GM21576 (cell line): ENCODE results near the gene CTIF.

Experiments
- ATAC-seq: cut with Tn5 transposase; IDR thresholded peaks from one replicate; pipeline ENCODE4 v1.9.1; 2021; ENCODE audit warnings: mild to moderate bottlenecking, moderate library complexity; ENCODE audit not compliant: unreplicated experiment

Gene CTIF

DNA sequence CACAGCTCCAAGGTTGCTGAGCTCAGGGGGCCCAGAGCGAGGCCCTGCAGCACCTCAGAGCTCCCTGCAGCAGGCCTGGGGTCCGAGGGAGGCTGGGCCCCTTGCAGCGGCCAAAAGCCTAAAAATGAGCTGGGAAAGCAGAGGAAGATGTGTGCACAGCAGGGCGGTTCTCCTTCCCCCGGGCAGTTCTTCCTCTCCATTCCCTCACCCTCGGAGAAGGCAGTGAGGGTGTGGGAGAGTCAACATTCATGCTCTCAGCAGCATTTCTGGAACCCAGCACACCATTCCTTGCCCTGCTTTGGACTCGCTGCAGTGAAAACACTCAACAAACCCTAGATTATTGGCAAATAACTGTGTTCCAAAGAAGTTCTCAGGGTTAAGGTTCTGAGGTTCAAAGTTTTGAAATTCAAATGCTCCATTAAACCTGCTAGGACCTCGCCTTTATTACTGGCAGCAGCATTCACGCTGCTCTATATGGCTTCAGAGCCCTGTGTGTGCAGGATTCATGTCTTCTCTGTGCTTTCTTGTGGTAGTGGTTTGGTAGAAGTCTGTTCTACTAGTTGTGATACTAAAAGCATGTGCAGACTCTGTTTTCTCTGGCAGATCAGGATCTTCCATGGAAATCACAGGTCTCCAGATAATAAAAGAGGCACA, 79.1 kb downstream of the CTIF start:
- no peak for ATAC-seq

DNA sequence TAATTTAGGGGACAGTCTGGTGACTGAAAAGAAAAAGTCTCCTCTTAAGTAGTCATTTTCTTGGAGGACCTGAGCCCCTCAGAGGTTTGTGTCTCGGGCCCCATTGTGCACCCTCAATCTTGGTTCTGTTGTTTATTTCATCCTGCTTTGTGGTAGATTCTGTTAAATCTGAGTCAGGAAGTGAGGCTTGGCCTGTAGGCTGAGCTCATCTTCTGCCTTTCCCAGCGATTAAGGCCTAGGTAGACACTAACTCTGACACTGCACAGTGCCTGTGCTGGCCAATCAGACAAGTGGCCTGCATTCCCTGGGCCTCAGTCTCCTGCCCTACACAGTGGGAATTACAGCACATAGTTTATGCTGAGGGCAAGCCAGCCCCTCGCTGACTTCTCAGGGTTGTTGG, 80.2 kb downstream of the CTIF start:
- no peak for ATAC-seq

DNA sequence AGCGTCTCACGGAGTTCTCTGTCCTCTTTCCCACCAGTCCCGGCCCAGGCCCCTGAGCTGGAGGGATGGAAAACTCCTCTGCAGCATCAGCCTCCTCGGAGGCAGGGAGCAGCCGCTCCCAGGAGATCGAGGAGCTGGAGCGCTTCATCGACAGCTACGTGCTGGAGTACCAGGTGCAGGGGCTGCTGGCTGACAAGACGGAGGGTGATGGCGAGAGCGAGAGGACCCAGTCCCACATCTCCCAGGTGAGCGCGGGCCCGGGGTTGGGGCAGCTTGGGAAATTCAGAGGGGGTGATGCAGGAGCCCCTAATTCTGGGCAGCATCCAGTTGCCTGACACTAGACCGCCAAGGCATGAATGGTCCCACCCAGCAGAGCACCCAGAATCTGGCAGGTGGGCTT, 80.7 kb downstream of the CTIF start:
- no peak for ATAC-seq

DNA sequence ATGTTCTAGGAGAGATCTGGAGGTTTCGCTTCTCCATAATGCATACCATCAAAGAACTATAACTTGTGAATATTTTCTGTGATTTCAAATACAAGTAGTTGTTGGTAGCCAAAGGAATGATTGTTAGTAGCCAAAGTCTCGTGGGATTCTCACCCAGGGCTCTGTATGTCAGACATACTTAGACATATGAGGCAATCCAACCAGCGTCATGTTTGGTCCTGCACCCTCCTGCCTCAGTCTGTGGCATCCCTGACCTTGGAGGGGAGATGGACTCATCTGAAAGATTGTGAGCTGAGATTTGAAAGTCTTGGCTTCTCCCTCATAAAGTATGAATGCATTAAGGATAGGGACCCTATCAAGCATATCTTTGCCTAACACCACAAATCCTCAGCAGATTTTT, 81.2 kb downstream of the CTIF start:
- no peak for ATAC-seq

DNA sequence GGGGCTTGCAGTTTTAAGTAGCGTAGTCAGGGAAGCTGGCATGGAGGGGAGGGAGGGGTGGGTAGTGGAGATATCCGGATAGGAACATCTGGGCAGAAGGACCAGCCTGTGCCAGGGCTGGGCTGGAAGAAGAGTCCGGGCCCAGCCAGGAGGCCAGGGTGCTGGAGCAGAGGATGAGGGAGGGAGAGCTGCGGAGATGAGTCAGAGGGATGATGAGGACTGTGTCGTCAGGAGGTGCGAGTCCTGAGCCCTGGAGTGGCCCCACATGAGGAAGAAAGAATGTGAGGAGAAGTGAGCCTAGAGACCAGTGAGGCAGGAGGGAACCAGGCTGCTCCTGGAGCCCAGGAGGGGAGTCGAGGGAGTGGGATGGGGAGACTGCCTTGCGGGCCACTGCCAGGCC, 82.4 kb downstream of the CTIF start:
- no peak for ATAC-seq

DNA sequence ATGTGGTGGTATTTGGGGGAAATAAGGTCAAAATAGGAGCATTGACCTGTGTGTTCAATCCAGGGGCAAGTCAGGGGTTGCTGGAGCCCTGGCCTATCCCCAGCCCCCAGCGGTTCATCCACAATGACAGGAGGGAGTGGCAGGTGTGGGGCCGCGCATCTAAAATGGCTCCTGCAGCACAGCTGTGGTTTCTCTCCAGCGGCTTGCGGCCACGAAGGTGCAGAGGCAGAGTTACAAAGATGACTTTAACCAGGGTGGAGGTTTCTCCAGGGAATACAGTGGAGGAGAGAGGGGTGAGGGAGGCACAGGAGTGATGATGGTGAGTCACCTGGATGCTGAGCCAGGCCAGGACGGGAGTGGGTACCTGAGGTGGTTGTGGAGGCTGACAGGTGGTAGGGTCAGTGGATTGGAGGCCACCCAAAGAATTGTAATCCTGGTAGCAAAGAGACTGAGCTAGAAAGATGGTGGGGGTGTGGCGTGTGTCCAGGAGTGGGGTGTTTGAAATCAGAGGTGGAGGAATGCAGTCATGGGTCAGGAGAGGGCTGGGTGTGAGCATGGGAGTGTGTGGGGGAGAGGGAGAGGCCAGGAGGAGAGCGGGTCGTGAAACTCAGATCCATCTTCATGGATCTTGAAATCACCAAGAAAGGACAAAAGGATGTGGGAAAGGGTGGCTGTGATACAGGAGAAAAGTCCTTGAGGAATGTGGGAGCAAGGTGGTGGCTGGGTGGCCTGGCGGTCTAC, 83.2 kb downstream of the CTIF start:
- no peak for ATAC-seq

DNA sequence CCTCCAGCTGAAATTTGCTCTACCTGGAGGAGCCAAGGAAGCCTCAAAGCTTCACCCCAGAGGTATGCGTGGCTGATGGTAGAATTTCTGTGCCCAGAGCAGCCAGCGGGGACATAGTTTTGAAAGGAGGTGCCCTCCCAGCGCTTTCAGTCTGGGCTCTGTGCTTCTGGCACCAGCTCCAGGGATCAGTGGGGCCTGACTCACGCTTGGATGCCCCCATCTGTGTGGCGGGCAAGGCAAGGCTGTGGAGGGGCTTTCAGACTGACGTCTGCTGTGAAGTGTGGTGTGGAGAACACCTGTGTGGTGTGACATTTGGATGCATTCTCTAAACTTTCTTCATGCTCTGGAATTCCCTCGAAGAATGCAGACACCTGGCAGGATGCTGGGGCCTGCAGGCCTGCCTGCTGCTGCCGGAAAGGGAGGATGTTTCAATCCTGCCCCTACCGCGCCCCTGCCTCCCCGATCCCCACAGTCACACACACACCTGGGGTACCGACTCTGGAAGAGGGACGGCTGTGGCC, 84.1 kb downstream of the CTIF start:
- no peak for ATAC-seq

DNA sequence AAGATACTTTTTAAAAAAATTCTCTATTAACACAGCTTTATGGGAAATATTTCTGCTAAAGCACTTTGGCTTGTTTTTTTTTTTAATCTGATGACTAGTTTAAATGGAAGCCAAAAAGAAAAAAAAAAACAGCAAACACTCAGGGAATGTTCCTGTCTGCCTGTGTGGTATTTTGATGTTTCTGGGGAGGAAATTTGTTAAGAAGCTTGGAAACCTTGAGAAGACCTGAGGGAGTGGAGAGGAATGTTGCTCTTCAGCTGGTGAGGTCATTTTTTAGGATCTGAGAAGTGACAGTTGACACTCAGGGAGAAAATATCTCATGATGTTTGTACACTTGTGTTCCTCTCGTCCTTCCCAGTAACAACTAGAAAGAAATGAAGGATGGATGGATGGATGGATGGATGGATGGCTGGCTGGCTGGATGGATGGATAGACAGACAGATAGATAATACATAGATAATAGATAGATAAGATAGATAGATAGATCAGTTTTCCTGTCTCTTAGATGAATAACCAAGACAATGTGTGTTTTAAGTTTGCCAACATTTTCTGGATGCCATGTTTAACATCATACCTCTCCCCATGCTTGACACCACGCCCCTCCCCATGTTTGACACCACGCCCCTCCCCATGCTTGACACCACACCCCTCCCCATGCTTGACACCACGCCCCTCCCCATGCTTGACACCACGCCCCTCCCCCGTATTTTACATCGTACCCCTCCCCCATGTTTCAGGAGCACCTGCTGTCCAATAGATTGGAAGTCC, 84.8 kb downstream of the CTIF start:
- ATAC-seq: no peak

DNA sequence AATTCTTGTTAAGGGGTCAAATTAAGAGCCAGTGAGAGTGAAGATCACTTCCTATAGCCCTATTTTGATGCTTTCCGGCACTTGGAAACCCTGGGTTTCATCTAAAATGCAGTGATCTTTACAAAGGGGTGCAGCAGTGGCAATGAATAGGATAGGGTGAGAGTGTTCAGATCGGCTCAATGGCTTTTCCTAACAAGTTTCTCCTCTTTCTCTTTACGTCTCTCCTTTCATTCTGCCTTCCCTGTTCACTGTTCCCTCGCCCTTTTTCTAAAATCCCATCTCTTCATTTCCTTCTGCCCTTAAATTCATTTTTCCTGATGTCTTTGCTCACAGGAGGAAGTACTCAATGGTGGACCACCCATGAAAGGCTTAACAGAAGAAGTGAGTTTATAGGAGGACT, 86.0 kb downstream of the CTIF start:
- no peak for ATAC-seq

DNA sequence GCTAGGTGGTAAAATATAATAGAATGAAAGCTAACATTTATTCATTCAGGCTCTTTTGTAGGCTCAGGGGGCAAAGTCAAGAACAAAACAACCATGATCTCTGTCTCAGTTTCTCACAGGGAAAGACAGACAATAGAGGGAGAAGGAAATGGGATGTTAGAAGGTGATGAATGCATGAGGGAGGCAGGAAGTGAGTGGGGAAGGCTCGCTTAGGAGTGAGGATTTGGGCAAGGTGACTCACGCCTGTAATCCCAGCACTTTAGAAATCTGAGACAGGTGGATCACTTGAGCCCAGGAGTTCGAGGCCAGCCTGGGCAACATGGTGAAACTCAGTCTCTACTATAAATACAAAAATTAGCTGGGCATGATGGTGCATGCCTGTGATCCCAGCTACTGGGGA, 88.4 kb downstream of the CTIF start:
- no peak for ATAC-seq

DNA sequence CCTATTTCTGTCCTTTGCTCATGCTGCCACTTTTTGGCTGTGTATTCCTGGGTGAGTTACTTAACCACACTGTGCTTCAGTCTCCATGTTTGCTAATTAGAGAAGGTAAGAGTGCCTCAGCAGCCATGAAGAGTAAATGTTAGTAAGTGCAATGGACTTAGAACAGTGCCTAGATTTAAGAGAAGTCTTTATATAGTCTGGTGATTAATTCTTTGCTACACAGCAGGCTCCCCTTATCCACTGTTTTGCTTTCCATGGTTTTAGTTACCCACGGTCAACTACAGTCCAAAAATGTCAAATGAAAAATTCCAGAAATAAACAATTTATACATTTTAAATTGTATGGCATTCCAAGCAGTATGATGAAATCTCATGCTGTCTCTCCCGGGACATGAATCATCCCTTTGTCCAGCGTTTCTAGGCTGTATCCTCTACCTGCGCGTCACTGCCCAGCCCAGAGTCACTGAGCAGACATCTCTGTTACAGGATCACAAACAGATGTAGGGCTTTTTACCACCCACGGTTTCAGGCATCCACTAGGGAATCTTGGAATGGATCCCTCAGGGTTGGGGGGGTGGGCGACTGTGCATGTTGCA, 91.0 kb downstream of the CTIF start:
- no peak for ATAC-seq

DNA sequence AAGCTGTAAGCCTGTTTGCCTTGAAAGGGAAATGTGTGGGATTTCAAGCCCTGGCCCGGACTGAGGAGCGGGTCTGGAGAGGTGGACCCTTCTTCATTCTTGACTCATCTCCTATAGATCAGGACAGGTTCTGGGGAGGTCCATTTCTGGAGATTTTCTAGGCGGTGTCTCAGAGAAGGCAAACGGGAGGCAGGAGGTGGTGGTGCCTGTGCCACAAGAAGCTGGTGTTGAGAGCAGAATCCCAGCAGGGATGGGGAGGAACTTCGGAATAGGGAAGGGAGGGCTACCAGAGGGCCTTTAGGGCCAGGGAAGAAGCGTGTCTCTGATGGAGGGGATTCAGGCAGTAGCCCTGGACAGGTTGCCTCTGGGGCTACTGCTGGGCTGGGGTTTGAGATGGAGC, 93.0 kb downstream of the CTIF start:
- ATAC-seq: no peak

DNA sequence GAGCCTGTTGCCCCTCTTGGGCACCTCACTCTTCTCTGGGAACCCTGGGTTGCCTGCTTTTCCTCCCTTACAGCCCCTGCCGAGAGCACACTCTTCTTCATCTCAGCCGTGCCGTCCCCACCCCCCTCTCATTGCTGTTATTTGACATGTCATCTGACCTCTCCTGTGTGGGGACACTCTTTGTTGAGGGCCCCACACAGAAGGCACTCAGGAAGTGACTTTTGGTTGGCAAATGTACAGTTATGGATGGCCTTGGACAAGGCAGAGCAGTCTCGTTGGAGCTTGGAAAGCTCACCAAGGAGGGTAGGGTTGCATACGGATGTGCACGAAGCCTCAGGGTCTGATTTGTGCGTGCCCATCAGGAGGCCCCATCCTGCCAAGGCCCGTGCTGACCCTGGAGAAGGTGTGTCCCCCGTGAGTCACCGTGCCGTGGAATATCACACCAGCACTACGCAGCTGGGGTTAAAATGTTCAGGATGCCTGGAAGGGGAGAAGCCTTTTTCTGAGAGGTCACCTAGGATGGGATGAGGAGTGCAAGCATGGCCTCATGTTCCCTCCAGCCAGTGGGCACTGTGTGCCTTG, 93.9 kb downstream of the CTIF start:
- ATAC-seq: no peak

DNA sequence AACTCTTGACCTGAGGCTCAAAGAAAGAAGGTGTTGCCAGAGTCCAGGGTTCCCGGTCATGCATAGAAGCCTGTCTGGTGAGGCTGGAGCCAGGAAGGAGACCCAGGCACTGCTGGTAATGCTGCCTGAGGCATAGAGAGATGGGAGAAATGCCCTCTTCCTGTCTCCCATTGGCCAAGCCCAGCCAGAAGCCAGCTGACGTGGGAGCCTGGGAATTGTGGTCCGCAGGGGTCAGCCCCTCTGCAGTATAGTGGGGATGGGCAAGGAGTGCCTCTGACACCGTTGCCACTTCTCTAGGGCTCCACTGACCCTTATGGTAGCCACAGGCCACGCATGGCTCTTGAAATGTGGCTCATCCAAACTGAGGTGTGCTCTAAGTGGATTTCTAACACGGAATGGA, 95.7 kb downstream of the CTIF start:
- no peak for ATAC-seq

DNA sequence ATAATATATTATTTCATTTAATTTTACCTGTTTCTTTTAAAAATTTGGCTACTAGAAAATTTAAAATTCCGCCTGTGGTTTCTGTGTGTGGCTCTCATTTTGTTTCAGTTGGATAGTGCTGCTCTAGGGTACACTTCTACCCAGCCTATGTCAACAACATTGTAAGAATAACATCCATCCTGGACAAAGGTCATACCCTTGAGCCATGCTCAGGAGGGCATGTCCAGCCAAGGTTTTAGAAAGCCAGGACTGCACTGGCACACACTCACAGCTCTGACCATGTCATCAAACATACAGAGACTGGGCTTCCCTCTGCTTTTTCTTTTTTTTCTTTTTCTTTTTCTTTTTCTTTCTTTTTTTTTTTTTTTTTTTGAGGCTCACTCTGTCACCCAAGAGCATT, 96.1 kb downstream of the CTIF start:
- ATAC-seq: no peak

DNA sequence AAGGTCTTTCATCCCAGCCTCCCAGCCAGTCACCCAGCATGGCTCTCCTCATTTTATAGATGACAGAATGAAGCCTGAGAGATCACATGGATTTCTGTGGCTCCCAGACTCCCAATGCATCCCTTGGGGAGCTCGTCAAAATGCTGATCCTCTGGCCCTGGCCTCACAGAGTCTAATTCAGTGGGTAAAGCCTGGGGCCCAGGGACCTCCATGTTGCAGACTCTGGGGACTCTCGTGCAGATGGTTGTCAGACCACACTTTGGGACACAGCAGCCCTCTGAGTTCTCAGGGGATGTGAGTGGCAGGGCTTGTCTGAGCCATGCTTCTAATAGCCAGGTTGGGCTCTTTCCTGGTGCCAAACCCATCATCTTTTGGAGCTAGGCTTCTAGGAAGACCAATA, 97.0 kb downstream of the CTIF start:
- ATAC-seq: no peak

DNA sequence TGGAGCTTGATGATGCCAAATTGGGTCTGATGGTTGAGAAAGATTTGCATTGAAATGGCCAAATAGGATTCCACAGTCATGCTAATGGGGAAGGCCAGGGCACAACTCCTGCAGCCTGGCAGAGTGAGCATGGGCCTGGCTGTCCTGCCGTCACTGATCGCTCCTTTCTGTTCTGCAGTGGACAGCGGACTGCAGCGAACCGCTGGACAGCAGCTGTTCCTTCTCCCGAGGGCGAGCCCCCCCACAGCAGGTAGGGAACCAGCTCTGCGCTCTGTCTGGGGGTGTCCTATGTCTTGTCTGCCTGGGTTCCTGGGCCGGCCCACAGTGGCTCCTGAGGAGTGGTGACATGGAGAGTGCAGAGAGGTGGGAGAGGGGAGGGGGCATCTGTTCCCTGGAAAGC, 97.6 kb downstream of the CTIF start:
- ATAC-seq: no peak

DNA sequence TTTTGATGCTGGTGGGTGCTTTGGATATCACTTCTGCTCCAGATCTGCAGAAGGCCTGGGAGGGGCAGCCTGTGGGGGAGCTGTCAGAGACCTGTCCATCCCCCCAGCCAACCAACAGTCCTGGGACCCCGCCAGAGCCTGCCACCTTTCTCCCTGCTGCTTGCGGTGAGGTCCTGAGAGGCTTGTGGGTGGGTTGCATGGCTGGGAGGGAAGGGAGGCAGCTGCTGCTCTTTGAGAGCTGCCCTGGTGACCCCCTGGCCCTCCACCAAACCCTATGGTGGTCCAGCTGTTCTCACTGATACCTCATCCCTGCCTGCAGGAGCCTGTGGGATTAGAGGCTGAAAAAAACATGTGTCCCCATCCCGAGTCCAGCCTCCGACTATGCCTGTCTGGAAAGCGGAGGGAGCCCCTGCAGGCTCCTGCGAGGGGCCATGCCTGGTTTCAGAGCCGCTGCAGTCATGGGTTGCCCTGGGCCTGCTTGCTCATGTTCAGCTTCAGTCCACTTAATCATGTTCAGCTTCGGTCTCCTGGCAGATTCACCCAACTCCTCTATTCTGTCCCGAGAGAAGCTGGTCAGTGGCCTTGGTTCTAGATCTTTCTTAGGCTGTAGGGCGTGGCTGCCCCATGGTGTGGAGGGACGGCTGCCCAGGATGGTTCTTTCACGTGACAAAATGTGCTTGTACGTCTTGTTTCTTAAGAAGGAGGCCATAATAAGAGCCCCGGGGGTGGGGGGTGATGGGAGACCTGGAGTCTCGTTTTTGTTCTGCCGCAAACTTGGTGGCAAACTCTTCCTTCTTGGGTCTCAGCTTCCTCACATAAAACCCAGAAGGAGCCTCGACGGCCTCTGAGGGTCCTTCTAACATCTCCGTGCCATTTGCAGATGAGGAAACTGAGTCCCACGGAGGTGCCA, 98.5 kb downstream of the CTIF start:
- no peak for ATAC-seq

DNA sequence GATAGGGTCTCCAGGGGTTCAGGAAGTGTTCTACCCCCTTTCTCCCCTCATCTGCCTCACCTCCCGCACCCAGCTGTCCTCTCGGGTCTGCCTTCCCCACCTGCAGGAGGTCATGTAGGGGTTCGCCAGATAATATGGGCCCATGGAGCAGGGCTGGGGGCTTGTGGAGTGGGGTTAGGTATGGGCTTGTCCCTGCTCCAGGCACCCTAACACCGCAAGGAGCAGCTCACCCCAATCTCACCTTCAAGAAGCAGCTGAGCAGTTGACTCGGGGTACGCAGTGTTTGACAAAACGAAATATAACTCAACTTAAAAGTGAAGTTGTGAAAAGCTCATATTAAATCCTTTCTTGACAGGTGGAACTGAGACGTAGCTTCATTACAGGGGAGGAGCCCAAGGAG, 99.6 kb downstream of the CTIF start:
- ATAC-seq: no peak
